ENCODE results near the gene TPMT. TPM values are rescaled to one million over a fixed set of nuclear protein-coding genes. Genes with fewer than 3 reads are reported as not detected.

TPMT gene
- polyA plus RNA-seq, 4 donors, result 6.3 to 28.9 (median 25.1) TPM

DNA sequence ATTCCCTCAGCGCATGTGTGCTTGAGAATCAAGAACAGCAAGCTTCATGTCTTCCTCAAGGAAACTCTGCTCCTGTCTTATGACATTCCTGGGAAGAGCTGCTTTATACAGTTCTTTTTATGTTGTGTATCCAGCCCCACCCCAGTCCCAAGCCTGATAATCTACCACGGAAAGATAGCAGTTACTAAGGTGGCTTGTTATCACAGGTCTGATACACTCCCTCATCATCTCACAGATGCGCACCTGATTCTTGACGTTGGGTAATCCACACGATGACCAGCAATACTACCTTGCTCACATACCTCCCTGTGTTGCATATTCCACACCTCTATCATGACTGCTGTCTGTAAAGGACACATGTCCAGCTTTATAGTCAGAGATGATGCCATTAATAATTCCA is 35.6 kb downstream of the TPMT start:
- no peak for DNase-seq (ENCODE audit: low read depth in 4 of 4, low spot score in 3 of 4)

DNA sequence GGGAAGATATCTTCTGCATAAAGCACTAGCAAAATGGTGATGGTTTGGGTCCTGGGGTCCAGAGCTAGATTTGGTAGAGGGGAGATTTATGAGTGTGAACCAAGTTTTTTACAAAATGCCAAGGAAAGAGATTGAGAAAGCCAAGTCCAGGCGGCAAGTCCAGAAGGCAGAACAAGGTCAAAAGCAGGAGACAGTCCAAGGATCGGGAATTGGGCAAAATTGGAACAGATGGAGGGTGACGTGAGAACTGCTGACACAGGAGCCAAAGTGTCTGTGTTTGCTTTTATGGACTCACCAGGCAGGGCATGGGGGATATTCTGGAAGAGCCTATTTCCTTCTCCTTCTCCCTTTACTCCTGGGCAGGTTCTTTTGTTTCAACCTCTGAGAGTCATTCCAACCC is 36.5 kb downstream of the TPMT start:
- DNase-seq (ENCODE audit: low read depth in 4 of 4, low spot score in 3 of 4), result no peak

DNA sequence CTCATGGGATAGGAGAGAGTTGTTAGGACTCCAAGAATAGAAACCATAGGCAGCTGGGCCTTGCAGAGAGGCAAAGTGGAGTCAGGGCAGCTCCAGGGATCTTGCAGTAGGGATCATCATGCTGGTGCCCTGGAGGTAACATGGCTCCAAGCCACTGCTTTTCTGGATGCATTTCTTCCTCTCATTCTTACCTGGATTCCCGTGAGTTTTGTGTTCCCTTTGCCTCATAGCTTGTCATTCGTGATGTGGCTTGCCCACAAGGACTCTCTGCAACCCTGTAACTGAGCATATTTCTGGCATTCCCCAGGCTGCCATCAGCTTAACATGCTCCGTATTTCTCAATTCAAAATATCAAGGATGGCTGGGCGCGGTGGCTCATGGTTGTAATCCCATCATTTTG is 37.7 kb downstream of the TPMT start:
- DNase-seq (ENCODE audit: low read depth in 4 of 4, low spot score in 3 of 4), result no peak

GRCh38 chr6:18115356-18115755 is 39.5 kb downstream of the TPMT start:
- no peak for DNase-seq (ENCODE audit: low read depth in 4 of 4, low spot score in 3 of 4)

GRCh38 chr6:18110162-18110561 is 44.7 kb downstream of the TPMT start:
- no peak for DNase-seq (ENCODE audit: low read depth in 4 of 4, low spot score in 3 of 4)

DNA sequence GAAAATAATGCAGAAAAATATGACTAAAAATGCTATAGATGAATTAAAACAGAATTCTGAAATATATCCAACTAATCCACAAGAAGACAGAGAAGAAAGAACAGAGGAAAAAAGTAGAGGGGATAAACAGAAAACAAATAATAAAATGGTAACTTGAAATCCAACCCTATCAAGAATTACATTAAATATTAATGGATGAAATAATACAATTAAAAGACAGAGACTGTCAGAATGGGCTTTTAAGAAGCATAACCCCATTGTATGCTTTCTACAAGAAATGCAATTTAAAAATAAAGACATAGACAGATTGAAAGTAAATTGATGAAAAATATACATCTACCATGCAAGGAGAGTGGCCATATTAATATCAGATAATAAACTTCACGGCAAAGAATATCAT is 47.8 kb downstream of the TPMT start:
- no peak for DNase-seq (ENCODE audit: low read depth in 4 of 4, low spot score in 3 of 4)

DNA sequence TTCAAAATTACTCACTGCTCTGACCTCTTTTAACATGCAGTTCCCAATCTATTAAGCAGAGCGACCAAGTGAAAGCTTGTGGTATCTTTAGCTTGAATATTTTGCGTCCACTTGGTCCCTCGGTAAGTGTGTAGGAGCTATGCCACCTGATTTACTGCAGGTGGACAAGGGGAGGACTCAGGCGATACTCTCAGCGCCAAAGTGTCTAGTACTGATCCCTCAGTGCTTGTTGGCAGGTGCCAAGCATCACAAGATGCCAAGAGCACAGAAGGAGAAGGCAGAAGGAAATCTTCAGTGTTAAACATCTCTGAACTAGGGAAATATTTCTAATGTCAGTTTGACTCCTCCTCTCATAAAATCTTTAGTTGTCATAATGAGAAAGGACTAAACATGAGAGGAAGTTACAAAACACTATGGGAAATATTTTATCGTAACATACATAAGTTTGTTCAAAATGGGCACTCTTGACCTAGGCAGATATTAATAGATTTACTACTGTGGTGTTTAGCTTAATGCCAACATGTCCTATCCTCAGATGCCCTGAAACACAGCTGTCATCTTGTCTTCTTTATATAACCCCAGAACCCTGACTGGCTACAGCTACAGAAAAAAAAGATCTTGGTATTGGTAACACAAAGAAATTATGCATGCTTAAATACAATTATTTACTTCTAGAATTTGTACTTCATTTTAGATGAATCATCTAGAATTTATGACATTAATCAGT is 51.9 kb downstream of the TPMT start:
- DNase-seq (ENCODE audit: low read depth in 4 of 4, low spot score in 3 of 4), result no peak

- DNase-seq (ENCODE audit: low read depth in 4 of 4, low spot score in 3 of 4), result no peak
These were observed 53.0 kb downstream of the TPMT start for GRCh38 chr6:18101873-18102272.

DNA sequence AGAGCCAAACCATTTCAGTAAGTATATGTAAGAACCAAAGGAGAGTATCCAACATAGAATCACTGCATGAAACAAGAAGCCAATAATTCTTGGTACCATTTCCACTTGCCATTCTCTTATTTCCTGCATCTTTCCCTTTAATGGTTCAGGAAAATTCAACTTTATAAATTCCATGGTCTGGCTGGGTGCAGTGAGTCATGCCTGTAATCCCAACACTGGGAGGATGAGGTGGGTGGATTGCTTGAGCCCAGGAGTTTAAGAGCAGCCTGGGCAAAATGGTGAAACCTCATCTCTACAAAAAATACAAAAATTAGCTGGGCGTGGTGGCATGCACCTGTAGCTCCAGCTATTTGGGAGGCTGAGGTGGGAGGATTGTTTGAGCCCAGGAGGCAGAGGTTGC is 53.6 kb downstream of the TPMT start:
- DNase-seq (ENCODE audit: low read depth in 4 of 4, low spot score in 3 of 4), result no peak

- DNase-seq (ENCODE audit: low read depth in 4 of 4, low spot score in 3 of 4), result no peak
These were observed 54.6 kb downstream of the TPMT start for GRCh38 chr6:18100296-18100695.

DNA sequence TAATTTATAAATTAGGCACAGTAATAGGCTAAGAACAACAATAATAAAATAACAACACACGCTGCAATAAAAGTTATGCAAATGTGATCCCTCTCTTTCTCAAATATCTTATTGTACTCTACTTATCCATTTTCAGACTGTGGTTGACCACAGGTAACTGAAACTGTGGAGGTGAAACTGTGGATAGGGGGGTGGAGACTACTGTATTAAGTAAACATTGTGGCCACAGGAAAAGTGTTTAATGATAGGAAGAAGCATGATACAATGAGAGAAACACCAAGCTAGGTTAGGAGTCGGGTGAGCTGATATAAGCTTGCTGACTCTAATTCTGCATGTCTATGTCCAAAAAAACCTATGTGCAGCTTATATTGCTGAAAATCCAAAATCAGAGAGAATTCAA is 55.4 kb downstream of the TPMT start:
- DNase-seq (ENCODE audit: low read depth in 4 of 4, low spot score in 3 of 4), result no peak

GRCh38 chr6:18096423-18096822 is 58.5 kb downstream of the TPMT start:
- no peak for DNase-seq (ENCODE audit: low read depth in 4 of 4, low spot score in 3 of 4)

GRCh38 chr6:18091382-18091781 is 63.5 kb downstream of the TPMT start:
- no peak for DNase-seq (ENCODE audit: low read depth in 4 of 4, low spot score in 3 of 4)

DNA sequence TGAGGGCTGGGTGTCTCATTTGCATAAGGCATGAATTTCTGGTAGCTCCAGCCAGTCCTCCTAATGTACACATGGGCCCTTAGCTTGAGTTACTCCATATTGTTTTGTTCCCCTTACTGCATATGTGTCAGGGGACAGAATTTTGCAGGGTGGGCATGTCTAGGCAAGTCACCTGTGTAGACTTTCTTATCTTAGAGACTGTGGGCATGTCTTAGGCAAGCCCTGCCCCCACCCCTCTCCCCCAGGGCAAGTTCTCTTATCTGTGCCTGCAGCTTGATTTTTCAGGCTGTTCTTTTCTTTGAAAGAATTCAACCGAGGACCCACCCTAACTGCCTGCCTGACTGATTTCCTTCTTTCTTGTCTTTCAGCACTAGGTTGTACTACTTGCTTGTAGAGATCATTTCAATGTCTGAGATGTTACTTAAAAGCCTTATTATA is 64.5 kb downstream of the TPMT start:
- DNase-seq (ENCODE audit: low read depth in 4 of 4, low spot score in 3 of 4), result no peak

- no peak for DNase-seq (ENCODE audit: low read depth in 4 of 4, low spot score in 3 of 4)
These were observed 66.2 kb downstream of the TPMT start for GRCh38 chr6:18088419-18089296.

DNA sequence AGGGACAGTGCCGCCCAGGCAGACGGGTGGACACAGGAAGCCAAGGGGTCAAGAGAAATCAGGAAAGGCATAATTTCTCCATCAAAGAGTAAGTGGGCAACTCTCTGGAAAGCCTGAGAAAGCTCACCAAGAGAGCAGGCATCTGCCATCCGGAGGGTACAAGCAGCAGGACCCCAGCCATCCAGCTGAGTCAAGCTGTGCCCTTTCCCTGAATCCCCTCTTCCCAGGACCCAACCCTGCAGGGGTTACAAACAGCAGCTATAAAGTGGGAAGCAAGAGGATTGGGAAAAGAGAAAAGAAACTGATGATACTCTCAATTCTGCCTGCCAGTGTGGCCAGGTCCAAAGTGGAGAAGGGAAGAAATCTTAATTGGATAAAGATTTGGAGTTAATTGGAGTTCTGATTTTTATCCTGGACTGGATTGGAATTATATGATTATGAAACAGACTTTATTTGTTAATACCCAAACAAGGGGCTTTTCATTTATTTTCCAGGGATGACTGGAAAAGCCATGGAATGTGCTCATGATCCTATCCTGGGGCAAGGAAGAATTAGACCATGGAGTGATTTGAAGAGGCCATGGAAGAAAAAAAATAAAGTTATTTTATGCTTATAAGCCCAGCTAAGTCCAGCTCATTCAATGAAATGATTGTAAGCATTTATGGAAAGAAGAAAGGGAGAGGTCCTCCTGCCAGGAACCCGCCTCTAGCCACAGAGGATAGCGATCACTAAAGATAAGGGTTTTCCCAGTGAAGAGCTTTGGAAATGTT is 67.3 kb downstream of the TPMT start:
- DNase-seq (ENCODE audit: low read depth in 4 of 4, low spot score in 3 of 4), result no peak

- no peak for DNase-seq (ENCODE audit: low read depth in 4 of 4, low spot score in 3 of 4)
These were observed 73.7 kb downstream of the TPMT start for GRCh38 chr6:18081025-18081668.

DNA sequence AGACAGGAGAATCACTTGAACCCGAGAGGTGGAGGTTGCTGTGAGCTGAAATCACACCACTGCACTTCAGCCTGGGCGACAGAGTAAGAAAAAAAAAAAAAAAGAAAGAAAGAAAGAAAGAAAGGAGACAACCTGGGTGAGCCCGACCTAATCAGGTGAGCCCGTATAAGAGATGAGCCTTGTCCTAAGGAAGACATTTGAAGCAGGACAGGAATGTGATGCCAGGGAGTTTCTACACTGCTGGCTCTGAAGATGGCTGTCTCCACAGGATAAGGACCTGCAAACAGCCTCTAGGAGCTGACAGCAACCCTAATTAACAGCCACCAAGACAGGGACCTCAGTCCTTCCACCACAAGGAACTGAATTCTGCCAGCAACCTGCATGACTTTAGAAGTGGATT is 74.3 kb downstream of the TPMT start:
- DNase-seq (ENCODE audit: low read depth in 4 of 4, low spot score in 3 of 4), result no peak

DNA sequence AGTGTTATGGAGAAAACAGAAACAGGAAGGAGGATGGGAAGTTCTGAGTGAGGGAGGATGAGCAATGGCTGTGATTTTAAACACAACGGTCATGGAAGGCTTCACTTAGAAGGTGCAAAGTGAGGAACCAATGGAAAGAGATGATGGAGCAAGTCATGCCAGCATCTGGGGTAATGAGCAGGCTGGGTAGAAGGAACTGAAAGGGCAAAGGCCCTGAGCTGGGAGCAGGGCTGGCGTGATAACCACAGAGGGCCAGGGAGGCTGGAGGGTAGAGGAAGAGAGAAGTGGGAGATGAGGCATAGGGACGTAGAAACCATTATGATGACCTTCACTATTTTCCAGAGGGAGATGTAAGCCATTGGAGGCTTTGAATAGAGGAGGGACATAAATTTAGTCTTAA is 76.0 kb downstream of the TPMT start:
- no peak for DNase-seq (ENCODE audit: low read depth in 4 of 4, low spot score in 3 of 4)
